Upper lobe of left lung (tissue), 6 donors: ENCODE results near the gene ITSN1. TPM values are rescaled to one million over a fixed set of nuclear protein-coding genes. Genes with fewer than 3 reads are reported as not detected.
"Not testable (repeated sequence)": the region's sequence is repeated elsewhere in the genome, so short reads cannot be mapped to it uniquely, and the experiment has no call there.

Experiments used
- ATAC-seq, 2 donors: fragments of 200-7000 bp; cut with Tn5 transposase; one replicate each; pipeline ENCODE4 v1.9.1; 2022; ENCODE audit warnings: mild to moderate bottlenecking in 2 of 2, moderate library complexity in 2 of 2; ENCODE audit not compliant: low FRiP score in 2 of 2
- DNase-seq, 2 donors: peaks; one replicate each; pipeline ENCODE4 v3.0.0-alpha.2; 2019 to 2020
- H3K27ac ChIP-seq, 4 donors: fragments of 200-600 bp; sonication (generic); one replicate each; pipeline ENCODE4 v1.5.1; 2016 to 2019
- H3K27me3 ChIP-seq, 4 donors: fragments of 200-600 bp; sonication (generic); one replicate each; pipeline ENCODE4 v1.5.1; 2017 to 2019
- H3K36me3 ChIP-seq, 4 donors: fragments of 200-600 bp; sonication (generic); one replicate each; pipeline ENCODE4 v1.5.1; 2016 to 2019
- H3K4me1 ChIP-seq, 4 donors: fragments of 200-600 bp; sonication (generic); one replicate each; pipeline ENCODE4 v1.5.1; 2018 to 2019
- H3K4me3 ChIP-seq, 4 donors: fragments of 200-600 bp; sonication (generic); one replicate each; pipeline ENCODE4 v1.5.1; 2017 to 2019; ENCODE audit warnings: mild to moderate bottlenecking in 2 of 4, moderate library complexity in 1 of 4
- H3K9me3 ChIP-seq, 4 donors: fragments of 200-600 bp; sonication (generic); one replicate each; pipeline ENCODE4 v1.5.1; 2018 to 2019
- EP300 ChIP-seq, 4 donors: sonication (generic); formaldehyde crosslinking; IDR thresholded peaks; one replicate each; pipeline ENCODE4 v1.5.1; 2017; ENCODE audit warnings: antibody characterized with exemption in 4 of 4, control low read depth in 2 of 4
- POLR2A ChIP-seq, 4 donors: fragments of 450-650 bp; IDR thresholded peaks; one replicate each; pipeline ENCODE4 v1.5.1; 2016 to 2017; ENCODE audit warnings: antibody characterized with exemption in 4 of 4, mild to moderate bottlenecking in 2 of 4
- POLR2AphosphoS5 ChIP-seq, 2 donors: sonication (generic); formaldehyde crosslinking; IDR thresholded peaks; one replicate each; pipeline ENCODE4 v1.5.1; 2017; ENCODE audit warnings: antibody characterized with exemption in 2 of 2
- WGBS, 2 donors: methylation state at CpG; one replicate each; pipeline ENCODE4 v1.1.5; 2017 to 2018; 5-methylcytosine and 5-hydroxymethylcytosine counted together
- total RNA-seq, 6 donors: library from RNA; depleted of rRNA in 4 of 6; stranded (reverse); fragments of >200 nt in 4 of 6; gene quantifications; one replicate each; pipeline versions ENCODE4 v1.1.0 to v1.2.1, GENCODE V29; 2016 to 2021
- TF ChIP-seq, protein P1 (sequence below), 6 experiments: fragments of 450-650 bp in 4 of 6; fragments of 200-600 bp in 2 of 6; sonication (generic) in 2 of 6; IDR thresholded peaks; one replicate each; pipeline ENCODE4 v1.5.1; 2016 to 2019; ENCODE audit warnings: antibody characterized with exemption in 6 of 6
- donor health status: DM: no; HTN: no; CAD: no; lungs with moderate emphysema.
- donor health status: DM: no; HTN: yes; CAD: no; lungs with severe emphysema.

The ITSN1 gene
- total RNA-seq, 6 donors from 2014 or later = 19.3 to 103 (median 38.7) TPM

DNA sequence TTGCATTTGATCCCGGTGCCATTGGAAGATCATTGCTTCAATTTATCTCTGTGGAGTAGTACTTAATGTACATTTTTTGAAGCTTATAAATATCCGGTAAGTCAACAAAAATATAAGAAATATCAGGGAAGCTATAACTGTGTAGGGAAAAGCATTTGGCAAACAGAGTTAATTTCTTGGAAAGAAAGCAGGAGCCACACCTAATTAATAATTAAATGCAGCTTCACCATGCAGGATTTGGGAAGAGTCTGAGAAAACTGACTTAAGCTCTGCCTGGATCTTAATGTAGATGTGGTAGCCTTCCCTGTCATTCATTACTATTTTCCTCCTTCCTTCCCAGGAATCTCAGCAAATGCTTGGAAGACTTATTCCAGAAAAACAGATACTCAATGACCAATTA, 138.8 kb downstream of the ITSN1 start:
- no peak for DNase-seq
- Histone ChIP-seq H3K9me3 (no peaks in the 10 kb centered on the region), H3K4me3 (no peak overlapping the region), H3K27ac (no peak overlapping the region), H3K27me3 (no peaks in the 10 kb centered on the region), H3K4me1 (no peaks in the 10 kb centered on the region), H3K36me3 (peaks cover 0 to 12% (median 0%) of the 10 kb centered on the region in 4 donors)
- ATAC-seq = no peak
- WGBS, 2 donors = 92 to 94% methylated on average over 2 of the region's 2 CpGs
- TF ChIP-seq POLR2AphosphoS5 (IDR thresholded peaks at IDR 0.05) (no peak), POLR2A (IDR thresholded peaks at IDR 0.05) (no peak), EP300 (IDR thresholded peaks at IDR 0.05) (no peak)
- TF ChIP-seq, protein P1, sequence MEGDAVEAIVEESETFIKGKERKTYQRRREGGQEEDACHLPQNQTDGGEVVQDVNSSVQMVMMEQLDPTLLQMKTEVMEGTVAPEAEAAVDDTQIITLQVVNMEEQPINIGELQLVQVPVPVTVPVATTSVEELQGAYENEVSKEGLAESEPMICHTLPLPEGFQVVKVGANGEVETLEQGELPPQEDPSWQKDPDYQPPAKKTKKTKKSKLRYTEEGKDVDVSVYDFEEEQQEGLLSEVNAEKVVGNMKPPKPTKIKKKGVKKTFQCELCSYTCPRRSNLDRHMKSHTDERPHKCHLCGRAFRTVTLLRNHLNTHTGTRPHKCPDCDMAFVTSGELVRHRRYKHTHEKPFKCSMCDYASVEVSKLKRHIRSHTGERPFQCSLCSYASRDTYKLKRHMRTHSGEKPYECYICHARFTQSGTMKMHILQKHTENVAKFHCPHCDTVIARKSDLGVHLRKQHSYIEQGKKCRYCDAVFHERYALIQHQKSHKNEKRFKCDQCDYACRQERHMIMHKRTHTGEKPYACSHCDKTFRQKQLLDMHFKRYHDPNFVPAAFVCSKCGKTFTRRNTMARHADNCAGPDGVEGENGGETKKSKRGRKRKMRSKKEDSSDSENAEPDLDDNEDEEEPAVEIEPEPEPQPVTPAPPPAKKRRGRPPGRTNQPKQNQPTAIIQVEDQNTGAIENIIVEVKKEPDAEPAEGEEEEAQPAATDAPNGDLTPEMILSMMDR (IDR thresholded peaks at IDR 0.05) = no peak

DNA sequence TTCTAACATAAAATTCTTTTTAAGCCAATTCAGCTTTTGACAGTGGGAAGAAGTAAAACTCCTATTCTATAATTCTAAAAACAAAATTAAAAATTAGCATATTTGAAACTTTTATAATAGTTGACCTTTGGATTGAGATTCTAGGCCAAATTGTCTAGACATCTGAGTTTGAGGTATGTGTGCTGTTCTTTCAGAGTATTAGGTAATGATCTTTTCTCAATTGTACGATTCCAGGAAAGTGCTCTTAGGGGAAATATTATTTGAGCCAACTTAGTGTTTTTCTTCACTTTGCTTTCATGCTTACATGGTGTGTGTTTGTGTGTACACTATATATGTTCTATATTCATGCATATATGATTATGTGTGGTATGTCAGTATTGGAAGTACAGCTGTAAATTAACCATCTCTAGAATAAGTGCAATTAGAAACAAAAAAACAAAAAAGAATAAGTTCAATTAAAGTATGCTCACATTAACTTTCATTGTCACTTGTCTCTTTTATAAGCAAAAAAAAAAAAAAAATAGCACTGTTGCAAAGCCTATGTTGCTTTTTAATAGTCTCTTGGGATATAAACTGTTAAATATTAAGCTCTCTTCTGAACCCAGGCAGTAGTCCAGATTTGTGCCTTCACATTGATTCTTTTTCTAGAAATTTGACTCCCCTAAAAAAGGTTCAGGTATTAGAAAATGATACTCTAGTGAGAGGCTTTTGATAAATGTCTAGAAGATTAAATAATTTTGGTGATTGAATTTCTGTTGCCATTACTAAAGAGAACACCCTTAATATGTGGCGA, 141.1 kb downstream of the ITSN1 start:
- Histone ChIP-seq H3K4me3 (no peak overlapping the region), H3K27me3 (no peaks in the 10 kb centered on the region), H3K9me3 (no peaks in the 10 kb centered on the region), H3K27ac (no peak overlapping the region), H3K4me1 (no peaks in the 10 kb centered on the region), H3K36me3 (peaks cover 0 to 15% (median 0%) of the 10 kb centered on the region in 4 donors)
- 85 to 96% methylated on average over 2 of the region's 2 CpGs for WGBS, 2 donors
- DNase-seq = no peak
- no peak for TF ChIP-seq POLR2AphosphoS5 (IDR thresholded peaks at IDR 0.05)
- no peak for TF ChIP-seq POLR2A (IDR thresholded peaks at IDR 0.05)
- TF ChIP-seq, protein P1 (IDR thresholded peaks at IDR 0.05) = no peak
- TF ChIP-seq EP300 (IDR thresholded peaks at IDR 0.05) = no peak
- ATAC-seq = peak in 1 of 2 donors; percentile 81

DNA sequence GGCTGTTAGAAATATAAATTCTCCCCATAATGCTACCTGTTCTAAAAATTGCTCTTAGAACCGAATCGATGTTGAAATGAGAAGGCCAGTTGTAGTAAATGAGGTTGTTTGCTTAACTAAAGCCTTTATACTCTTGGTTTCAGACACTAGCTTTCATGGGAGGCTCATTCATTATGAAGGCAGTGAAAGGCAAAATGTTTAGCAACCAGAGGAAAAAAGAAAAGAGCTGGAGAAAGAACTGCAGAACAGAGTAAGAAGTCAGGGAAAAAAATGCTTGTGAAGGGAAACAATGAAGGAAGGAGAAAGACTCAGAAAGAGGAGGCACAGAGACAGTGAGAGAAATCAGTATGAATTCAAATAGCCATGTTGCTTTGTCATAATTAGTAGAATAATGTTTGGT, 145.1 kb downstream of the ITSN1 start:
- Histone ChIP-seq H3K27ac (no peak overlapping the region), H3K4me3 (no peak overlapping the region), H3K36me3 (peaks cover 0 to 3% (median 0%) of the 10 kb centered on the region in 4 donors), H3K9me3 (no peaks in the 10 kb centered on the region), H3K27me3 (no peaks in the 10 kb centered on the region), H3K4me1 (no peaks in the 10 kb centered on the region)
- DNase-seq = no peak
- TF ChIP-seq EP300 (IDR thresholded peaks at IDR 0.05) (no peak), POLR2A (IDR thresholded peaks at IDR 0.05) (no peak), POLR2AphosphoS5 (IDR thresholded peaks at IDR 0.05) (no peak)
- TF ChIP-seq, protein P1 (IDR thresholded peaks at IDR 0.05) = no peak
- WGBS, 2 donors = 99 to 100% methylated on average over 2 of the region's 2 CpGs
- ATAC-seq = no peak

DNA sequence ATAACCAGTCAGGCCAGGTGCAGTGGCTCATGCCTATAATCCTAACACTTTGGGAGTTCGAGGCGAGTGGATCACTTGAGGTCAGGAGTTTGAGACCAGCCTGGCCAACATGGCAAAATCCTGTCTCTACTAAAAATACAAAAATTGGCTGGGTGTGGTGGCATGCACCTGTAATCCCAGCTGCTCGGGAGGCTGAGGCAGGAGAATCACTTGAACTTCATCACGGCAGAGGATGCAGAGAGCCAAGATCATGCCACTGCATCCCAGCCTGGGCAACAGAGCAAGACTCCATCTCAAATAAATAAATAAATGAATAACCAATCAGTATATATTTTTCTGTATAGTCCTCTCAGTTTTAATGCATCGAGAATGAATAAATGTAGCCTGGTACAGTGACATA, 146.1 kb downstream of the ITSN1 start:
- WGBS, 2 donors = 94 to 98% methylated on average over 5 of the region's 5 CpGs

DNA sequence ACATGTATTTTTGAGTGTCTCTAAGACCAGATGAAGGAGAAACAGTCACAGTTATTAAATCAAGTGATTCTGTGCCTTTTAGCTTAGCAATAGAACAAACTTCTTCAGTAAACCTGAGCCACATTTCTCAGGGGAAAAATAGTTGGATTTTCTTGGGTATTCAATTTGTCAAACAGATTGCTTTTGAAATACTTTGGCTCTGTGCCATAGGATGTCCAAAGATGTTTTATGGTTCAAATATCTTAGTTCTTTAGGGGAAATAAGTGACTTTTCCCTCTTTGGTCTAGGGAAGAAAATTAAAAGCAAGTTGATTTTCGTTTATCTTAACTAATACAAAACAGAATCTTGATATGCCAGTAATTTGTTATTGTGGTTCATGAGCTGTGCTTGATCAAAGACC, 147.4 kb downstream of the ITSN1 start:
- DNase-seq = no peak
- H3K27ac ChIP-seq = no peak overlapping the region
- TF ChIP-seq, protein P1 (IDR thresholded peaks at IDR 0.05) = no peak
- TF ChIP-seq POLR2AphosphoS5 (IDR thresholded peaks at IDR 0.05) (no peak), POLR2A (IDR thresholded peaks at IDR 0.05) (no peak), EP300 (IDR thresholded peaks at IDR 0.05) (no peak)
- H3K9me3 ChIP-seq = no peaks in the 10 kb centered on the region
- WGBS, 2 donors = 61 to 67% methylated on average over 1 of the region's 1 CpG
- no peak for ATAC-seq
- no peaks in the 10 kb centered on the region for H3K27me3 ChIP-seq
- no peaks in the 10 kb centered on the region for H3K4me1 ChIP-seq
- H3K4me3 ChIP-seq = no peak overlapping the region
- peaks cover 0 to 9% (median 0%) of the 10 kb centered on the region in 4 donors for H3K36me3 ChIP-seq

More for the DNA sequence above, 146.1 kb downstream of the ITSN1 start:
- not testable (repeated sequence) for H3K9me3 ChIP-seq, H3K27me3 ChIP-seq, H3K27ac ChIP-seq, H3K4me3 ChIP-seq, ATAC-seq, H3K4me1 ChIP-seq, H3K36me3 ChIP-seq, DNase-seq
